ENCODE results near the gene WDPCP. TPM values are rescaled to one million over a fixed set of nuclear protein-coding genes. Genes with fewer than 3 reads are reported as not detected.

Gene WDPCP
- total and polyA plus RNA-seq, 2 experiments from 2014 or later = 8.8 to 20.4 TPM

DNA sequence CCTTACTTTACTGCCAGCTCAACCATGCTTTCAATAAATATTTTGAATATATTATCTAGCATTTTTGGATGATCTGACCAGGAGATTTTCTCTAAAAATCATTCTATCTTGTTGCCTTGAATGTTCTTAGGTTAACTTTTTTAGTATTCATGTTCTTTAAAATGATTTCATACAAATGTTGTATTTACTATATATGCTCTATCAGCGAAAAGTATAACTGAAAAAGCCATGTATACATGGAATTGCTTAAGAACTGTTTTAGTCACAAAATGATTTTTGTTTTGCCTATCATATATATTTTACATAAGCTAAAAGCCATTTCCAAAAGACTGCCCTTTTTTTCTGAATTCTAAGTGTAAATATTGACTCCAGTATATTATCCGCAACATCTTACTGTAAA lies 213.9 kb downstream of the WDPCP start:
- no peak for ATAC-seq

More for the DNA sequence above, 213.9 kb downstream of the WDPCP start:
- Mint-ChIP-seq H3K27ac (no peak overlapping the region), H3K4me3 (no peak overlapping the region), H3K36me3 (ENCODE audit: low read depth) (peaks cover 10% of the 10 kb centered on the region; the same call in 2 of the 3 replicates), H3K27me3 (ENCODE audit: insufficient read depth, low read depth, poor library complexity) (no peaks in the 10 kb centered on the region), H3K9me3 (peaks cover 2% of the 10 kb centered on the region; the same call in 2 of the 3 replicates), H3K4me1 (peaks cover 11% of the 10 kb centered on the region; the same call in 2 of the 3 replicates)
- H3K36me3 ChIP-seq (ENCODE audit: insufficient read depth) = no peaks in the 10 kb centered on the region
- TF ChIP-seq CTCF (conservative IDR thresholded peaks at IDR 0.05; ENCODE audit: low read depth in 2 of 2) (no peak), CREB1 (CRISPR knock-in tag; IDR thresholded peaks at IDR 0.05; ENCODE audit: low read depth) (no peak), ZNF114 (CRISPR knock-in tag; IDR thresholded peaks at IDR 0.05) (no peak), POLR2AphosphoS5 (IDR thresholded peaks at IDR 0.05; ENCODE audit: low read depth) (no peak), STAT1 (IDR thresholded peaks at IDR 0.05; ENCODE audit: unreplicated experiment) (no peak), ZNF331 (CRISPR knock-in tag; IDR thresholded peaks at IDR 0.05; ENCODE audit: low read depth) (no peak), ZNF462 (CRISPR knock-in tag; IDR thresholded peaks at IDR 0.05) (no peak), ETS1 (IDR thresholded peaks at IDR 0.05) (no peak), NANOG (IDR thresholded peaks at IDR 0.05; ENCODE audit: borderline replicate concordance) (no peak), JUNB (IDR thresholded peaks at IDR 0.05; ENCODE audit: unreplicated experiment) (no peak), EZH2 (IDR thresholded peaks at IDR 0.05; ENCODE audit: low read depth, unreplicated experiment) (no peak), EZH2phosphoT487 (IDR thresholded peaks at IDR 0.05; ENCODE audit: unreplicated experiment) (no peak)
- TF ChIP-seq, protein P1, sequence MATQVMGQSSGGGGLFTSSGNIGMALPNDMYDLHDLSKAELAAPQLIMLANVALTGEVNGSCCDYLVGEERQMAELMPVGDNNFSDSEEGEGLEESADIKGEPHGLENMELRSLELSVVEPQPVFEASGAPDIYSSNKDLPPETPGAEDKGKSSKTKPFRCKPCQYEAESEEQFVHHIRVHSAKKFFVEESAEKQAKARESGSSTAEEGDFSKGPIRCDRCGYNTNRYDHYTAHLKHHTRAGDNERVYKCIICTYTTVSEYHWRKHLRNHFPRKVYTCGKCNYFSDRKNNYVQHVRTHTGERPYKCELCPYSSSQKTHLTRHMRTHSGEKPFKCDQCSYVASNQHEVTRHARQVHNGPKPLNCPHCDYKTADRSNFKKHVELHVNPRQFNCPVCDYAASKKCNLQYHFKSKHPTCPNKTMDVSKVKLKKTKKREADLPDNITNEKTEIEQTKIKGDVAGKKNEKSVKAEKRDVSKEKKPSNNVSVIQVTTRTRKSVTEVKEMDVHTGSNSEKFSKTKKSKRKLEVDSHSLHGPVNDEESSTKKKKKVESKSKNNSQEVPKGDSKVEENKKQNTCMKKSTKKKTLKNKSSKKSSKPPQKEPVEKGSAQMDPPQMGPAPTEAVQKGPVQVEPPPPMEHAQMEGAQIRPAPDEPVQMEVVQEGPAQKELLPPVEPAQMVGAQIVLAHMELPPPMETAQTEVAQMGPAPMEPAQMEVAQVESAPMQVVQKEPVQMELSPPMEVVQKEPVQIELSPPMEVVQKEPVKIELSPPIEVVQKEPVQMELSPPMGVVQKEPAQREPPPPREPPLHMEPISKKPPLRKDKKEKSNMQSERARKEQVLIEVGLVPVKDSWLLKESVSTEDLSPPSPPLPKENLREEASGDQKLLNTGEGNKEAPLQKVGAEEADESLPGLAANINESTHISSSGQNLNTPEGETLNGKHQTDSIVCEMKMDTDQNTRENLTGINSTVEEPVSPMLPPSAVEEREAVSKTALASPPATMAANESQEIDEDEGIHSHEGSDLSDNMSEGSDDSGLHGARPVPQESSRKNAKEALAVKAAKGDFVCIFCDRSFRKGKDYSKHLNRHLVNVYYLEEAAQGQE (IDR thresholded peaks at IDR 0.05; ENCODE audit: unreplicated experiment) = no peak
- no peak for DNase-seq (ENCODE audit: low spot score)
- H3F3A ChIP-seq (replicated peaks; ENCODE audit: low read depth) = no peaks in the 10 kb centered on the region
- H3K4me2 ChIP-seq = no peak overlapping the region
- peaks cover 2% of the 10 kb centered on the region; the same call in 1 of the 2 replicates for H3K4me1 ChIP-seq (ENCODE audit: insufficient read depth)
- H4K20me1 ChIP-seq (replicated peaks; ENCODE audit: insufficient read depth) = no peaks in the 10 kb centered on the region
- H3K9me2 ChIP-seq (ENCODE audit: insufficient read depth) = no peaks in the 10 kb centered on the region
- H3K27ac ChIP-seq (ENCODE audit: low read depth) = no peak overlapping the region
- no peaks in the 10 kb centered on the region for H3K79me2 ChIP-seq (replicated peaks; ENCODE audit: insufficient read depth)
- H3K27me3 ChIP-seq (ENCODE audit: insufficient read depth) = no peaks in the 10 kb centered on the region
- no peak overlapping the region for H3K4me3 ChIP-seq
- no peak overlapping the region for H2AFZ ChIP-seq
